AG09319 (cell line): ENCODE measurements around the gene GARIN5A.

Source experiments
- DNase-seq: peaks from one replicate; pipeline ENCODE4 v3.0.0-alpha.2; 2010; ENCODE audit warnings: low read depth; ENCODE audit errors: extremely low read depth
- CTCF ChIP-seq: IDR thresholded peaks from 2 replicates; pipeline ENCODE4 v1.5.1; 2011; ENCODE audit warnings: low read depth, mild to moderate bottlenecking, inconsistent platforms, low read length, moderate library complexity

The GARIN5A gene

GRCh38 chr19:50476224-50476906 is at the start of gene GARIN5A, which contains the start of gene EMC10:
TSS of gene GARIN5A (minus strand) at chr19:50476848. CDS start at chr19:50476388, 460 bp downstream.
TSS of gene EMC10 (plus strand) at chr19:50476507. CDS start at chr19:50476545, 38 bp downstream.
- no peak for TF ChIP-seq CTCF
- DNase-seq, result peak; percentile 87

- no peak for TF ChIP-seq CTCF
- no peak for DNase-seq
Observed at GRCh38 chr19:50522881-50523280, 46.2 kb upstream of the GARIN5A start.

GRCh38 chr19:50520822-50521465 is 44.3 kb upstream of the GARIN5A start:
- TF ChIP-seq CTCF, result no peak
- DNase-seq, result no peak

GRCh38 chr19:50519006-50519575 is 42.4 kb upstream of the GARIN5A start:
- no peak for TF ChIP-seq CTCF
- DNase-seq, result no peak

GRCh38 chr19:50518091-50519005 is 41.7 kb upstream of the GARIN5A start:
- no peak for DNase-seq
- TF ChIP-seq CTCF, result no peak

GRCh38 chr19:50517704-50518075 is 41.0 kb upstream of the GARIN5A start:
- no peak for DNase-seq
- no peak for TF ChIP-seq CTCF
